Measurements from ENCODE around the gene FBXO41.

The FBXO41 gene

DNA sequence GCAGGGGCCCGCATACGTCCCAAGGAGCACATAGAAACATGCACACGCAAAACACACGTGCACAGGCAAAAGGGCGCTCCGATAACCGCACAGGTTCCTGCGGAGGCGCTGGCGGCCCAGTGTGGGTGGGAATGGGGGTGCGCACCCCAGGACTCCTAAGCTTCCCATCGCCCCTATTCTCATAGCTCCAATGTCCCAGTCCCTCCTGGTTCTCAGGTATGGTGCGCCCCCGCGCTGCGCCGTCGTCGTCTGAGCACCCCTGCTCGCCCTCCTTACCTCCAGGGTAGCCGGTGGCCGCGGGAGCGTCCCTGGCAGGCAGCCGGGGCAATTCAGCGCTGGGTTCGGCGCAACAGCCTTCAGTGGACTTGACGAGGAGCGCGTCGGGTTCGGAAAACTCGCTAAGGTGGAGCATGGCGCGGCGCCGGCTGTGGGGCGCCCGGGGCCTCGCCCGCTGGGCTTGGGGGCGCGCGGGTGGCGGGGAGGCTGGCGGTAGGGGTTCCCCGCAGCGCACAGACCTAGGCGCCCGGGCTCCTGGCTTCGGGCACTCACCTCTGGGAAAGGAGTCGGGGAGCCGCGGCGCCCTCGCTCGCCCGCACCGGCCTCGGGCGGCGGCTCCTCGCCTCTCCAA is 8.7 kb upstream of the FBXO41 start:
- Mint-ChIP-seq H3K36me3 (ENCODE audit: low read depth) (no peaks in the 10 kb centered on the region), H3K4me1 (ENCODE audit: low read depth) (peaks cover 11% of the 10 kb centered on the region), H3K27me3 (peaks cover 68% of the 10 kb centered on the region), H3K9me3 (no peaks in the 10 kb centered on the region), H3K27ac (no peak overlapping the region), H3K4me3 (peak overlapping the region; percentile 73)

DNA sequence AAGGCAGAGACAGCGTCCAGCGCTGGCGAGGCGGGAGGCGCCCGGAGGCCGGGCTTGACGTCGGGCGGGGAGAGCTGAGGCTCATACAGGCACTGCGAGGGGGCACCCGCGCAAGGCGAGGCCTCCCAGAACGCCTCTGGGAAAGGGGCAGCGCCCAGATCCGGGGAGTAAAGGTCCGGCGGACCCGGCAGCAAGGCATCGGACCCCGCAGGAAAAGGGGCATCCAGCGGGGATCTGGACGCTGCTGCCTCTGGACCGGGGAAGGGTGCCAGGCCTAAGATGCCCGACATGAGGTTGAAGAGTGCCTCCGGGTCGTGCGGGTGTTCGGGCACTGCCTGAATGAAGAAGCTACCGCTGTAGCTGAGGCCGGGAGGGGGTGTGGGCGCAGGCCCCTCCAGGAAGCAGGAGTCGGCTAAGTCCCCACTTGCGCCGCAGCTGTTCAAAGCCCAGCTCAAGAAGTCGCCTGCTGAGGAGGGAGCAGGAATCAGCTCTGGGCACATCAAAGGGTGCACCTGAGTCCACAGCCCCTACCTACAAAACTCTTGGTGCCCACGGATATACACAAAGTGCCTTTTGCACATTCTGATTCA is 8.1 kb upstream of the FBXO41 start:
- Mint-ChIP-seq H3K27me3 (peaks cover 62% of the 10 kb centered on the region), H3K36me3 (ENCODE audit: low read depth) (no peaks in the 10 kb centered on the region), H3K27ac (no peak overlapping the region), H3K4me1 (ENCODE audit: low read depth) (peaks cover 11% of the 10 kb centered on the region), H3K9me3 (no peaks in the 10 kb centered on the region), H3K4me3 (peak overlapping the region; percentile 65)

- H3K36me3 Mint-ChIP-seq (ENCODE audit: low read depth), result no peaks in the 10 kb centered on the region
- peak overlapping the region; percentile 63 for H3K4me3 Mint-ChIP-seq
- peaks cover 55% of the 10 kb centered on the region for H3K27me3 Mint-ChIP-seq
- H3K27ac Mint-ChIP-seq, result no peak overlapping the region
- H3K9me3 Mint-ChIP-seq, result no peaks in the 10 kb centered on the region
- H3K4me1 Mint-ChIP-seq (ENCODE audit: low read depth), result peaks cover 11% of the 10 kb centered on the region
Measured at GRCh38 chr2:73291461-73292315, 7.4 kb upstream of the FBXO41 start.

DNA sequence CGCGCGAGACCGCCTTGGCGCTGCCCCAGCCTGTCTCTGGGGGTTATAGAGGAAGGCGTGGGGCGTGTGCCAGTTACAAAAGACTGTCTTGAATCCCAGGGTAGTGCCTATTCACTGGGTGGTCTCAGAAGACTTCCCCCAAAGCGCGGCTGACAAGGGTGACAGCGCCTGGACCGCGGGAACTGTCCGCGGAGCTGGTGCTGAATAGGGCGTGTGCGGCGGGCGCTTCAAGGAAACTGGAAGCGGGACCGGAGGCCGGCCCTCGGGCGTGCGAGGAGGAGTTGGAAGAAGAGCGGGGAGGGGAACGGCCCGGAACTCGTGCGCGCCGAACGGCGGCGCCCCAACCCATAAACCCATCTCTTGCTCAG is 6.8 kb upstream of the FBXO41 start:
- H3K9me3 Mint-ChIP-seq, result no peaks in the 10 kb centered on the region
- H3K27ac Mint-ChIP-seq, result no peak overlapping the region
- H3K4me3 Mint-ChIP-seq, result peak overlapping the region; percentile 63
- no peaks in the 10 kb centered on the region for H3K36me3 Mint-ChIP-seq (ENCODE audit: low read depth)
- H3K4me1 Mint-ChIP-seq (ENCODE audit: low read depth), result peaks cover 12% of the 10 kb centered on the region
- peaks cover 49% of the 10 kb centered on the region for H3K27me3 Mint-ChIP-seq

GRCh38 chr2:73290049-73290839 is 6.0 kb upstream of the FBXO41 start:
- Mint-ChIP-seq H3K36me3 (ENCODE audit: low read depth) (no peaks in the 10 kb centered on the region), H3K27ac (peak overlapping the region; percentile 62), H3K27me3 (peaks cover 40% of the 10 kb centered on the region), H3K9me3 (no peaks in the 10 kb centered on the region), H3K4me3 (no peak overlapping the region), H3K4me1 (ENCODE audit: low read depth) (peaks cover 21% of the 10 kb centered on the region)

GRCh38 chr2:73289304-73289703 is 5.0 kb upstream of the FBXO41 start:
- H3K27me3 Mint-ChIP-seq, result peaks cover 31% of the 10 kb centered on the region
- no peak overlapping the region for H3K27ac Mint-ChIP-seq
- H3K36me3 Mint-ChIP-seq (ENCODE audit: low read depth), result no peaks in the 10 kb centered on the region
- H3K4me3 Mint-ChIP-seq, result no peak overlapping the region
- H3K4me1 Mint-ChIP-seq (ENCODE audit: low read depth), result peaks cover 24% of the 10 kb centered on the region
- no peaks in the 10 kb centered on the region for H3K9me3 Mint-ChIP-seq

- H3K27me3 Mint-ChIP-seq, result peaks cover 18% of the 10 kb centered on the region
- H3K4me1 Mint-ChIP-seq (ENCODE audit: low read depth), result peaks cover 28% of the 10 kb centered on the region
- H3K36me3 Mint-ChIP-seq (ENCODE audit: low read depth), result no peaks in the 10 kb centered on the region
- H3K9me3 Mint-ChIP-seq, result no peaks in the 10 kb centered on the region
- H3K27ac Mint-ChIP-seq, result no peak overlapping the region
- no peak overlapping the region for H3K4me3 Mint-ChIP-seq
Measured at GRCh38 chr2:73286134-73286655, 1.9 kb upstream of the FBXO41 start.

DNA sequence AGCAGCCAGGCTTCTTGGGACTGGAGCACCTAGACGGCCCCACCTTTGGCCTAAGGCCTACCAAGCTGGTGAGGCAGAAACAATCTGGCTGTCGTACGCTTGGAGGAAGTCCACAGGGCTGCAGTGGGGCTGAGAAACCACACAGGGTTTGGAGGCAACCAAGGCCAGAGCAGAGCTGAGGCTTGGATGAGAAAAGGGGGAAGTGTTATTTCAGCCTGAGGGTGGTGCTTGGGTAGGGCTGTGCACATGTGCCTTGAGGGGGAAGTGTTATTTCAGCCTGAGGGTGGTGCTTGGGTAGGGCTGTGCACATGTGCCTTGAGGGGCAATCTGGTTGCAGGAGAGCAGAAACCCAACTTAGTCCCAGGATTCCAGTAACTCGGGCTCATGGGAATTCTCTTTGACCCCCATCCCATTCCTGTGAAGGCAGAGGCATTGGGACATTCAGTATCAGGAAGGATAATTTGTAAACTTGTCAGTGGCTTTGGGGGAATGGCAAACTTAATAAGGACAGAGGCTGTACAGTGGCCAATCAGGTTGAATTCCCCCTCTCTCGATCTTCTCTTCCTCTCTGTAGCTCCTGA is 971 bp upstream of the FBXO41 start:
- peaks cover 34% of the 10 kb centered on the region for H3K4me1 Mint-ChIP-seq (ENCODE audit: low read depth)
- H3K4me3 Mint-ChIP-seq, result peak overlapping the region; percentile 78
- H3K9me3 Mint-ChIP-seq, result no peaks in the 10 kb centered on the region
- peaks cover 9% of the 10 kb centered on the region for H3K27me3 Mint-ChIP-seq
- H3K36me3 Mint-ChIP-seq (ENCODE audit: low read depth), result peaks cover 5% of the 10 kb centered on the region
- peak overlapping the region; percentile 82 for H3K27ac Mint-ChIP-seq

DNA sequence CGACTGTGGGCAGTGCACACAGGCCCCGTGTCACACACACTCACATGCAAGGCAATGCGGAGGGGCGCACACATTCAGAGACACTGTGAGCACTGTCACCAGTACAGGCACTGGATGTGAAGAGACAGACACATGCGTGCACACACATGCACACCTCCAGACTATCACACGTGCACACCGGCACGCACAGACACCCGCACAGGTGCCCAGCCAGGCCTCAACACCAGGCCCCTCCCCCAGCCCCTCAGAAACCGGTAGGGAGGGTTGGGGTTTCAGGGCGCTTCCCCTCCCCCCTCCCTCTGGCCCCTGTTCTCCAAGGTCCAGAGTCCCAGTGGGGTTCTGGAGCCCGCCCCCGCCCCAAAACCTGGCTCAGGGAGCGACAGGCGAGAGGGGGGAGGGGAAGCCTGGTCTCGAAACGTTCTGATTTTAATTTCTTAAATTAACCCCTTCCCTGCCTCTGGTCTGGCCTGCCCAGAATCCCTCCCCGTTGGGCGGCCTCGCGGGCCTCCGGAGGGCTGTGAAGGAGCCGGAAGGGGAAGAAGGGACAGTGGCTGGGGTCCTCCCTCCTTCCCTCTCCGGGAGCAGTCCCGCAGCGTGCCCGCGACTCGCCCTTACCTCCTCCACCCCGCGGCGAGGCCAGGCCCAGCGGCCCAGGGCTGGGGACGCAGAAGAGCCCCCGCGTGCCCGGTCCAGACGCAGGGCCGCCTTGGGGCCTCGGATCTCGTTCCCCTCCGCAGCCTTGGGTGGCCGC is 558 bp downstream of the FBXO41 start:
- Mint-ChIP-seq H3K27me3 (peaks cover 3% of the 10 kb centered on the region), H3K4me3 (peak overlapping the region; percentile 91), H3K9me3 (no peaks in the 10 kb centered on the region), H3K27ac (peak overlapping the region; percentile 91), H3K36me3 (ENCODE audit: low read depth) (peaks cover 17% of the 10 kb centered on the region), H3K4me1 (ENCODE audit: low read depth) (peaks cover 43% of the 10 kb centered on the region)

DNA sequence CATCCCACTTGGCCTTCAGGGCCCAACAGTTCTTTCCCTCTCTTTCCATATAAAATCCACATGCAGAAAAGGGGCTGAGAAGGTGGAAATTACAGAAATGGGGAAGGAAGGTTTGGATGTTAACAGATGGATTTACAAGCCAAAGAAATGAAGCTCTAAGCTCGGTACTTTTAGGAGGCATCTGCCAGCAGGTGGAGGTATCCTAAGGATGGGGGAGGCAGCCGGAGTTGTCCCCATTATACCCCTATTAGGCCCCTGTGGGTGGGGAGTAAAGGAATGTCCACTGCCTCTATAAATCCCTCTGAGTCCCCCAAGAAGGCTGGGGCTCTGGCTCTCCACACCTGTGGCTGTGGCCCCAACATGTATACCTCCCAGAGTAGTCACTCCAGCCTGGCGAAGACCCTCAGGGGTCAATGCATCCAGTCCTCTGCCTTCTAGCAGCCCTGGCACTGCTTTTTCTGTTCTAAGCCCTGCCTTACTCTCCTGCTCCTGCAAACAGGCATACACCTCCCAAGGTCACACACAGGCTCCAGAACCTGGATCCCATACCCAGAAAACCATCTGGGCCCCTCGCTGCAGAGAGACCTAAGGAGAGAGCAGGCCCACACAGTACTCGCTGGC is 1.2 kb downstream of the FBXO41 start:
- peaks cover 24% of the 10 kb centered on the region for H3K36me3 Mint-ChIP-seq (ENCODE audit: low read depth)
- H3K4me1 Mint-ChIP-seq (ENCODE audit: low read depth), result peaks cover 44% of the 10 kb centered on the region
- H3K27ac Mint-ChIP-seq, result peak overlapping the region; percentile 91

GRCh38 chr2:73281244-73281643 is 3.0 kb downstream of the FBXO41 start:
- no peaks in the 10 kb centered on the region for H3K27me3 Mint-ChIP-seq
- H3K27ac Mint-ChIP-seq, result no peak overlapping the region
- H3K4me1 Mint-ChIP-seq (ENCODE audit: low read depth), result peaks cover 44% of the 10 kb centered on the region
- no peak overlapping the region for H3K4me3 Mint-ChIP-seq
- H3K36me3 Mint-ChIP-seq (ENCODE audit: low read depth), result peaks cover 40% of the 10 kb centered on the region
- no peaks in the 10 kb centered on the region for H3K9me3 Mint-ChIP-seq

More for the DNA sequence above, 1.2 kb downstream of the FBXO41 start:
- H3K4me3 Mint-ChIP-seq, result peak overlapping the region; percentile 91
- no peaks in the 10 kb centered on the region for H3K27me3 Mint-ChIP-seq
- no peaks in the 10 kb centered on the region for H3K9me3 Mint-ChIP-seq

GRCh38 chr2:73279852-73280251 is 4.4 kb downstream of the FBXO41 start:
- peaks cover 31% of the 10 kb centered on the region for H3K4me1 Mint-ChIP-seq (ENCODE audit: low read depth)
- H3K27me3 Mint-ChIP-seq, result no peaks in the 10 kb centered on the region
- peaks cover 45% of the 10 kb centered on the region for H3K36me3 Mint-ChIP-seq (ENCODE audit: low read depth)
- H3K27ac Mint-ChIP-seq, result no peak overlapping the region
- H3K9me3 Mint-ChIP-seq, result no peaks in the 10 kb centered on the region
- no peak overlapping the region for H3K4me3 Mint-ChIP-seq

- H3K27ac Mint-ChIP-seq, result no peak overlapping the region
- peaks cover 10% of the 10 kb centered on the region for H3K4me1 Mint-ChIP-seq (ENCODE audit: low read depth)
- H3K9me3 Mint-ChIP-seq, result no peaks in the 10 kb centered on the region
- no peak overlapping the region for H3K4me3 Mint-ChIP-seq
- H3K27me3 Mint-ChIP-seq, result no peaks in the 10 kb centered on the region
- peaks cover 35% of the 10 kb centered on the region for H3K36me3 Mint-ChIP-seq (ENCODE audit: low read depth)
Measured at GRCh38 chr2:73272270-73272669, 12.0 kb downstream of the FBXO41 start.
